HG03139 (cell line): ENCODE measurements around the gene CHD6.

Experiments used
- ATAC-seq: cut with Tn5 transposase; IDR thresholded peaks from one replicate; pipeline ENCODE4 v1.9.1; 2021; ENCODE audit not compliant: unreplicated experiment

Gene CHD6, protein sequence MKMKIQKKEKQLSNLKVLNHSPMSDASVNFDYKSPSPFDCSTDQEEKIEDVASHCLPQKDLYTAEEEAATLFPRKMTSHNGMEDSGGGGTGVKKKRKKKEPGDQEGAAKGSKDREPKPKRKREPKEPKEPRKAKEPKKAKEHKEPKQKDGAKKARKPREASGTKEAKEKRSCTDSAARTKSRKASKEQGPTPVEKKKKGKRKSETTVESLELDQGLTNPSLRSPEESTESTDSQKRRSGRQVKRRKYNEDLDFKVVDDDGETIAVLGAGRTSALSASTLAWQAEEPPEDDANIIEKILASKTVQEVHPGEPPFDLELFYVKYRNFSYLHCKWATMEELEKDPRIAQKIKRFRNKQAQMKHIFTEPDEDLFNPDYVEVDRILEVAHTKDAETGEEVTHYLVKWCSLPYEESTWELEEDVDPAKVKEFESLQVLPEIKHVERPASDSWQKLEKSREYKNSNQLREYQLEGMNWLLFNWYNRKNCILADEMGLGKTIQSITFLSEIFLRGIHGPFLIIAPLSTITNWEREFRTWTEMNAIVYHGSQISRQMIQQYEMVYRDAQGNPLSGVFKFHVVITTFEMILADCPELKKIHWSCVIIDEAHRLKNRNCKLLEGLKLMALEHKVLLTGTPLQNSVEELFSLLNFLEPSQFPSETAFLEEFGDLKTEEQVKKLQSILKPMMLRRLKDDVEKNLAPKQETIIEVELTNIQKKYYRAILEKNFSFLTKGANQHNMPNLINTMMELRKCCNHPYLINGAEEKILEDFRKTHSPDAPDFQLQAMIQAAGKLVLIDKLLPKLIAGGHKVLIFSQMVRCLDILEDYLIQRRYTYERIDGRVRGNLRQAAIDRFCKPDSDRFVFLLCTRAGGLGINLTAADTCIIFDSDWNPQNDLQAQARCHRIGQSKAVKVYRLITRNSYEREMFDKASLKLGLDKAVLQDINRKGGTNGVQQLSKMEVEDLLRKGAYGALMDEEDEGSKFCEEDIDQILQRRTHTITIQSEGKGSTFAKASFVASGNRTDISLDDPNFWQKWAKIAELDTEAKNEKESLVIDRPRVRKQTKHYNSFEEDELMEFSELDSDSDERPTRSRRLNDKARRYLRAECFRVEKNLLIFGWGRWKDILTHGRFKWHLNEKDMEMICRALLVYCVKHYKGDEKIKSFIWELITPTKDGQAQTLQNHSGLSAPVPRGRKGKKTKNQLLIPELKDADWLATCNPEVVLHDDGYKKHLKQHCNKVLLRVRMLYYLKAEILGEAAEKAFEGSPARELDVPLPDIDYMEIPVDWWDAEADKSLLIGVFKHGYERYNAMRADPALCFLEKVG (N-terminal part only)

GRCh38 chr20:41617902-41618806 is at the start of gene CHD6:
Gene CHD6 (minus strand): TSS chr20:41618377. CDS start chr20:41551337, 67,040 bp downstream.
- peak; percentile 99 for ATAC-seq

DNA sequence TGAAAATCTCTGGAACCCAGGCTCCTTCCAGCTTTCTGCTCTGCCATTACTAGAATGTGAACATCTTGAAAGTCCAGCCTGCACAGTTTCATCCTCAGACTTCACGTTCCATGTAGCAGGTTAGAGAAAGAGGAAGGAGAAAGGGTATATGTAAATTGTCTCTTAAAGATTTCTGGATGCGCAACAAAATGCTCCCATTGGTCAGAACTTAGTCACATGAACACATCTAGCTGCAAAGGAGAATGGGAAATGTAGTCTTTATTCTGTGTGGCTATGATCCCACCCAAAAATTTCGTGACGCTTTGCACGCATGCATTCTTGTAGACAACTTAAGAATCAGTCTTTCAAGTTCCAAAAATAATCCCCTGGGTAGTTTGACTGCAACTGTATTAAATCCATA is 46.4 kb upstream of the CHD6 start:
- no peak for ATAC-seq

GRCh38 chr20:41657655-41658054 is 39.5 kb upstream of the CHD6 start:
- no peak for ATAC-seq

DNA sequence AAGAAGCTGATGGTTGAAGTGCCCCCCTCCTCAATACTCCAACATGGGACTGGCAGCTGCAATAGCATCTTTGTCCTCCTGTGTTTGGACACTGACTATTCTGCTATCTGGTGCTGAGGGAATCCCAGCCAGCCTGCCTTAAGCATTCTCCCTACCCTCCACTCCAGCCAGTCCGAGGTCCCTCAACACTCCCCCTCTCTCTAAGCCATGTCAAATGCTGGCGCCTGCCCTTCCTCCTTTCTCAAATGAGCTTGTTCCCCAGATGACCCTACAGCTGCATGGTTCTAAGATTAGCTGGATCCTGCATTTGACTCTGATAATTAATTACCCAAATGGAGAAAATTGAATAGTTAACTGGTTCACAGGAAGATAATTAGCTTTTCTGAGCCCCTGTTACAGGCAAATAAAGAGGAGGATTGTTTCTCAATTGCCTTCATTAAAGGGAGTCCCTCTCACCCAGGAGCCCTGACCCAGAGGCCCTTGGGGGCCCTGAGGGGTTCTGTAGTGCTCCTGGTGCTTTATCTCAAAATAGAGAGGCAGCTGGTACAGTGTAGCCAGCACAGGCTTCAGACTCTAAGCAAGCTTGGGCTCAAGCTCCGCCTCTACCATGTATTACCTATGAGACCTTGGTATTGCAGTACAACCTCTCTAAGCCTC is 37.9 kb upstream of the CHD6 start:
- no peak for ATAC-seq

DNA sequence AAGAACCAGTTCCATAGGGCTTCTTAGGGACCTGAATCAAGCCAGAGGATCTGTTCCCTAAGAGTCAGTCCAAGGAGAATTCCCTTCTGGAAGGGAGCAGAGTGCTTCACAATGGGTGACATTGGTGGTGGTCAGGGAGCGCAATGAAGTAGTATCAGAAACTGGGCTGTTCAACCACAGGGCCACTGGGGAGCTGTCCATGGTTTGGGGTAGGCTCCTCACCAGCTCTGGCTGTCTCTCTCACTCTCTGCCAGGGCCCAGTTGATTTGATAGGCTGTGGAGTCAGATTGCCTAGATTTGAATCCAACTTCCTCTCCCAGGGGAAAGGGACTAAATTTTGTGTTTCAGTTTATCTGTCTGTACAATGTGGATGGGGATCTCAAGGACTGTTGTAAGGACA is 36.7 kb upstream of the CHD6 start:
- no peak for ATAC-seq

- ATAC-seq, result no peak
These were observed 36.1 kb upstream of the CHD6 start for GRCh38 chr20:41654292-41654691.

DNA sequence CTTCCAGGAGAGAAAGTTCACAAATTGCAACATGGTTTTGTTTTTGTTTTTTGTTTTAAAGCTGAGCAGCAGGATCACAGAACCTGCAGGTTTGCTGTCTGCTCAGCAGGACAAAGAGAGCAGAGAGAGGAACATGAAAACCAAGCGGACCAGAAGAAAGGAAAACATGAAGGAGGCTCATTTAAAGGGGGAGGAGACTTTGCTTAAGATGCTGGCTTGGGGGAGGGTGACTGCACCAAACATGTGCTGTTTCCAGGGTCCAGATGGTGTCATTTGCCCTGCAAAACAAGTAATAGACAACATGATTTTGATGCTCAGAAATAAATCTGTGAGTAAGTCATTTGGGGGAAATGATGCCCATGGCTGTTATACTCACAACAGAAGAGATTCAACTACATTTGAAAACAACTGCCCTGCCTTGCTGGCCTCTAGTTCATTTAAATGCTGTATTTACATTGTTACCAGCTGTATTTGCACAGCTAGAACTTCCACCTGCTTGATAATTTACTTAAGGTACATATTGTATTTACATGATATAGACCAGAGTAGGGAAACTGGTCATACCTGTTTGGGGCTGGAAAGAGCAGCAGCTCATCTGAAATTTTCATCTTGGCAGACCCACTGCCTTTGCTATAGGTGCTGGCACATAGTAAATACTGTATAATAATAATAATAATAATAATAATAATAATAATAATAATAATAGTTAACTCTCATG is 32.2 kb upstream of the CHD6 start:
- no peak for ATAC-seq

- no peak for ATAC-seq
These were observed 31.3 kb upstream of the CHD6 start for GRCh38 chr20:41649489-41649888.

- no peak for ATAC-seq
These were observed 27.2 kb upstream of the CHD6 start for GRCh38 chr20:41645372-41645771.

DNA sequence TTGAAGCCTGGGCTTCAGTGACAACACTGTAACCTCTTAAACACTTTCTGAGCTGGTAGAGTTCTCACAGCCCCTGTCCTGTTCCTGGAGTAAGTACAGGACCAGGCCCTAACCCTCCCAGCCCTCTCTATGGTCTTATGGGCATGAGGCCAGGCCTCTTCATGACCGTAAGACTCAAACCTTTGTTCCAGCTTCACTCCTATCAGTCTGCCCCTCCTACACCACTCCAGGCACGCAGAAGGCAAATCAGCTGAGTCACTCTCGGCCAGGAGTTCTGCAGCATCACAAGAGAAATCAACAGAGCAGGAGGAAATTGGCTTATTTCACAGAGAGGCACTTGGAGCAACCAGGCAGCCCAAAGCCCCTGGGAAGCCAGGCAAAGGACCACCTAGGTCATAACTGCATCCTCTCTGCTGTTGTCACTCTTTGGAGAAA is 25.3 kb upstream of the CHD6 start:
- ATAC-seq, result no peak

GRCh38 chr20:41639630-41640029 is 21.5 kb upstream of the CHD6 start:
- ATAC-seq, result no peak

DNA sequence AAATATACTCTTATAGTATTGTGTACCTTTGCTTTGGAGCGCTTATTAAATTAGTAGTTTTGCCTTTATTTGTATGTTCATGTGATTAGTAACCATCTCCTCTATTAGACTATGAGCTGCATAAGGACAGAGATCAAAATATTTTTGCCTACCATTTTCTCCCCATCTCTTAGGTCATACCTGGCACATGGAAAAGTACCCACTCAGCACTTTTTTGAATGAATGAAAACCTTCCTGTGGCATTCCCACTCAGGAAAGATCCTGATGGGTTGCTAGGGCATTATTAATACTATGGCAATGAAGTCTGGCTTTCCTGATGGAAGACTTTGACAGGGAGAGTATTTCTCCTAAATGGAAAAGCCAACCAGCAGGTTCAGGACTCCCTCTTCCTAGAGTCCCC is 20.3 kb upstream of the CHD6 start:
- no peak for ATAC-seq

DNA sequence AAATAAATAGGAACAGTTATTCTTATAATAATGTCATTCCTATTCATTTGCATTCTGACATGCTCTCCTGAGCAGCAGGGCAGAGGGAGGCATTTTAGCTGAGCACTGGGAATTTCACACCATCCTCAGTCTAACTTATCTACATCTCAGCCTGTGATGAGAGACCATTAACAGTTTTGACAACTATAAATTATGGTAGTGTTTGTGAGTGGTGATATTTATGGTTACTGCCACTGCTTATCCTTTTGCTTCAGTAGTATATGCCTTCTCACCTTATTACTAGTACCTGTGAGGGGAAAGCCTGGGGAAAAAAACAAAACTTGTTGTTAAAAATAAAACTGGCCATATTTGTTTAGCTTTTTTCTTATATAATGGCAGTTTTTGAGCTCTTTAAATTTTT is 17.0 kb upstream of the CHD6 start:
- no peak for ATAC-seq

DNA sequence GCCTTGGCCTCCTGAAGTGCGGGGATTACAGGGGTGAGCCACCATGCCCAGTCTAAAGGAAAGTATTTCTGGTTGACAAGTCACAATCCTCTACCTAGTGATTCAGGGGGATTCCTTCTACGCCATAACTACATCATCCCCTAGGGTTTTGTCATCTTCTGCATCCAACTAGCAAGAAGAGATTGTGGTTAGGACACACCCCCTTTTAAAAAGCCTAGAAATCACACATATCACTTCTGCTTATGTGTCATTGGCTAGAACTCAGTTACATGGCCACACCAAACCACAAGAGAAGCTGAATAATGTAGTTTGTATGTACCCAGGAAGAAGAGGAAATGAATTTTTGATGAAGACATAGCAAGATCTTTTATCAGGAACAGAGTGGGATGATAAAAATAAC is 14.7 kb upstream of the CHD6 start:
- ATAC-seq, result no peak

DNA sequence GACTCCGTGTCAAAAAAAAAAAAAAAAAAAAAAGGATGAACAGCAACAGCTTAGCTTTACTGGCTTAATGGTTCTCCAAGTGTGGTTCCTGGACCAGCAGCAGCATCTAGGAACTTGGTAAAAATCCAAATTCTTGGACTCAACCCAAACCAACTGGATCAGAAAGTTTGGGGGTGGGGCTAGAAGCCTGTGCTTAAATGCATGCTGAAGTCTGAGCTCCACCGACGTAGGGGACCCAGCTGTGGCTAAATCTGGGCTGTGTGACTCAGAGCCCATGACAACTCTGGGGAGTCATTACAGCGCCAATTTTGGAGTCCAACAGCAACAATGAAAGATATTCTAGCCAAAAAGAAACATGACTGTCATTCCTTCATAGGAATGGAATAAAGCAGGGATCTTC is 13.6 kb upstream of the CHD6 start:
- no peak for ATAC-seq

GRCh38 chr20:41630846-41631245 is 12.7 kb upstream of the CHD6 start:
- ATAC-seq, result no peak

- no peak for ATAC-seq
These were observed 9.6 kb upstream of the CHD6 start for GRCh38 chr20:41627611-41628244.

- ATAC-seq, result no peak
These were observed 8.9 kb upstream of the CHD6 start for GRCh38 chr20:41627001-41627495.
